ENCODE measurements around the gene IRF2. TPM values are rescaled to one million over a fixed set of nuclear protein-coding genes. Genes with fewer than 3 reads are reported as not detected.

The IRF2 gene
- total and polyA plus RNA-seq, 2 of the 8 experiments (the other 6 are each of a cell fraction or from before 2014, with no cell fraction given) = 13.8 to 17.0 TPM

DNA sequence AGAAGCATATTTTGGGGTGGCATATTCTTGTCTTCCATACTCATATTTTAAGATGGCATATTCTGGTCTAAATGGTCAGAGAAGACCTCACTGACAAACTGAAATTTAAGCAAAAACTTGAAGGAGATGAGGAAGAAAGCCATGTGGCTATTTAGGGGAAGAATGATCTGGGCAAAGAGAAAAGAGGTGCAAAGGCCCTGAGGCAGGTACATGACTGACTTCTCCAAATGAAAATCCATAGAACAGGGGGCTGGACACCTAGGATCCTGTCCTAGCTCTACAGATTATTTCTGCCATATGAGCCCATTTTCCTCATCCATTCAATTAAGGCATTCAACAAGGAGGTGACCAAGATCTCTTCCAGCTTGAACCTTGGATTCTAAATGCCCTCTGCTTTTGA lies 105.6 kb downstream of the IRF2 start:
- H3K9me3 ChIP-seq (ENCODE audit: insufficient read depth in 2 of 2, low read depth in 1 of 2, low read length in 1 of 2) = no peaks in the 10 kb centered on the region
- H3K14ac ChIP-seq (ENCODE audit: insufficient read length) = no peak overlapping the region
- H2BK120ac ChIP-seq (replicated peaks; ENCODE audit: low read depth, low read length) = no peak overlapping the region
- no peak overlapping the region for H4K5ac ChIP-seq (ENCODE audit: insufficient read length, low read depth, low read length)
- no peak overlapping the region for H4K8ac ChIP-seq (ENCODE audit: extremely low read depth, insufficient read depth, low read length)
- H3K9ac ChIP-seq (replicated peaks in 1 of 4; ENCODE audit: extremely low read depth in 1 of 4, low read depth in 3 of 4, low read length in 3 of 4) = no peak overlapping the region
- no peak for FAIRE-seq
- no peaks in the 10 kb centered on the region for H3K36me3 ChIP-seq (ENCODE audit: control insufficient read depth in 2 of 4, insufficient read depth in 4 of 4, low read length in 3 of 4)
- H4K91ac ChIP-seq (replicated peaks; ENCODE audit: insufficient read length, low read length) = no peak overlapping the region
- CTCF ChIA-PET (ENCODE audit: partially characterized antibody) = interaction anchor here (0.7 kb wide), 1 partner anchor 105 kb away, joined by 4 read pairs; no protein-coding TSS in a partner anchor
- H2AK5ac ChIP-seq (ENCODE audit: low read depth, low read length) = no peak overlapping the region
- TF ChIP-seq CEBPB (IDR thresholded peaks at IDR 0.05; ENCODE audit: low read depth, low read length) = no peak
- TF ChIP-seq KDM1A (IDR thresholded peaks at IDR 0.05; ENCODE audit: borderline replicate concordance, low read length) = no peak
- no peaks in the 10 kb centered on the region for H3K27me3 ChIP-seq (replicated peaks in 1 of 4; ENCODE audit: control insufficient read depth in 3 of 4, extremely low read depth in 1 of 4, insufficient read depth in 3 of 4, low read length in 3 of 4)
- no peak overlapping the region for H3K4ac ChIP-seq (replicated peaks; ENCODE audit: insufficient read length, low read depth, low read length)
- no peak overlapping the region for H3K56ac ChIP-seq (replicated peaks; ENCODE audit: insufficient read length, low read depth, low read length)
- H2BK15ac ChIP-seq (ENCODE audit: low read length) = no peak overlapping the region
- no peak overlapping the region for H2AFZ ChIP-seq (ENCODE audit: low read length)
- H3K4me1 ChIP-seq (replicated peaks in 1 of 4; ENCODE audit: control insufficient read depth in 3 of 4, insufficient read depth in 4 of 4, low read length in 3 of 4) = no peaks in the 10 kb centered on the region
- POLR2A ChIA-PET (ENCODE audit: partially characterized antibody) = no interaction called here
- H3K27ac ChIP-seq (ENCODE audit: low read depth, low read length) = no peak overlapping the region
- H2BK12ac ChIP-seq (ENCODE audit: low read depth, low read length) = no peak overlapping the region
- no peaks in the 10 kb centered on the region for H3K23me2 ChIP-seq (ENCODE audit: low read depth, low read length)
- no peak overlapping the region for H2BK20ac ChIP-seq (ENCODE audit: low read length)
- no peak overlapping the region for H3K4me2 ChIP-seq (ENCODE audit: insufficient read depth in 1 of 2, low read depth in 2 of 2, low read length in 2 of 2)
- no peak overlapping the region for H2BK5ac ChIP-seq (ENCODE audit: low read depth, low read length)
- H4K20me1 ChIP-seq (replicated peaks in 1 of 2; ENCODE audit: control insufficient read depth in 1 of 2, insufficient read depth in 2 of 2, low read length in 2 of 2) = no peaks in the 10 kb centered on the region
- H3K23ac ChIP-seq (ENCODE audit: insufficient read length) = no peak overlapping the region
- H3K79me2 ChIP-seq (ENCODE audit: control insufficient read depth in 1 of 2, insufficient read depth in 2 of 2, low read length in 2 of 2) = no peaks in the 10 kb centered on the region
- H3K18ac ChIP-seq (ENCODE audit: extremely low read depth, low read length) = no peak overlapping the region
- no peak for DNase-seq (ENCODE audit: low read depth in 1 of 2, low spot score in 2 of 2)
- H3K4me3 ChIP-seq (ENCODE audit: extremely low read depth in 1 of 4, insufficient read depth in 2 of 4, low read depth in 3 of 4, low read length in 4 of 4) = no peak overlapping the region
- no peaks in the 10 kb centered on the region for H3K79me1 ChIP-seq (ENCODE audit: low read depth, low read length)
